NOMO-1 (cell line): Measurements from ENCODE around the gene FLYWCH2.

Experiments
- DNase-seq, 2 experiments: peaks; one replicate each; lab custom pipeline; 2025; ENCODE audit not compliant: unreplicated experiment in 2 of 2; lab: John Stamatoyannopoulos, UW

Gene FLYWCH2

DNA sequence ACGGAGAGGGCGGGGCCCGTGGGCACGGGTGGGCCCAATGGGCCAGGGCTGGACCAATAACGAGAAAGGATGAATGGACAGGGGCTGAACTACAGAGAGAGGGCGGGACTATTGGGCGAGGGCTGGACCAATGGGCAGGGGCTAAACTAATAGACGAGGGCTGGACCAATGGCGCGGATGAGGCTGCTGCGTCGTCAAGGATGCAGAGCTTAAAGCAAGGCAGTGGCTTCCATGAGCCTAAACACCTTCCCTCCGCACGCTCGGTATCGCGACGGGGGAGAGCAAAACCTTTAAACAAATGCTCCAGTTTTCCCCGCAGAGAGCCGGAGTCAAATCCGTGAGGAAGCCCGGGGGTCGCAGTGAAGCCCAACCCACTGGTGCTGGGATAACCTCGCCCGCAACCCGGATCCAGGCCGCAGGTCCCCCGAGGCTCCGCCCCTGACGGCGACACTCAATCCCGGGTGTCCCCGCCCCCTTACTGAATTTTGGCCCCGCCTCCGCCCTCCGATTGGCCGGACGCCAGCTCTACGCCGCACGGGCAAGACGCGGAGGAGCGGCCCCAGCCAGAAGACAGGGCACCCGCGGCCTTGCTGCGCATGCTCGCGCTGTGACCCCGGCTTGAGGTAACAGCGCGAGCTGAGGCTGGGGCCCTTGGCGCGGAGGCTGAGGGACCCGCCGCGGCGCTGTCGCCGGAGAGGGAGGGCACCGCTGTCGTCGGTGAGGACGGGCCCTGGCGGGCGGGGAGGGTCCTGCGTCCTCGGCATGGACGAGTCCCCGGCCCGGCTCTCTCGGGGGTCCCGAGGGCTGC lies at the start of gene FLYWCH2:
TSS of gene FLYWCH2 (plus strand) at position 566 of the 808 bp plus-strand sequence. CDS start 13,235 bp downstream, outside the sequence.
- peak; percentile 97 to 99 for DNase-seq

DNA sequence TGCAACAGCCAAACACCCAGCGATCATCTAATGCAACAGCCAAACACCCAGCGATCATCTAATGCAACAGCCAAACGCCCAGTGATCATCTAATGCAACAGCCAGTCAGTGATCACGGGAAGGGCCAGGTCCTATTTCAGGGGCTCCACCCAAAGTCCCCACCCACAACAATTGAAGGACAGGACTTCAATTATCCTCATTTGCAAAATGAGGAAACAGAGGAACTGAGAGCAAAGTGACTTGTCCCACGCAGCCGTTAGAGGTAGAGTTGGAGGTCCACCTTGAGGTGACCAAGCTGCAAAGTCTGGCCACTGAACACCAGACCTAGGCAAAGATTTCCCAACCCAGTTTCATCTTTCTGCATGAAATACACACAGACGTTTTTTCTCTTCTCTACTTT lies 49.2 kb upstream of the FLYWCH2 start:
- peak; percentile 36 to 57 for DNase-seq

DNA sequence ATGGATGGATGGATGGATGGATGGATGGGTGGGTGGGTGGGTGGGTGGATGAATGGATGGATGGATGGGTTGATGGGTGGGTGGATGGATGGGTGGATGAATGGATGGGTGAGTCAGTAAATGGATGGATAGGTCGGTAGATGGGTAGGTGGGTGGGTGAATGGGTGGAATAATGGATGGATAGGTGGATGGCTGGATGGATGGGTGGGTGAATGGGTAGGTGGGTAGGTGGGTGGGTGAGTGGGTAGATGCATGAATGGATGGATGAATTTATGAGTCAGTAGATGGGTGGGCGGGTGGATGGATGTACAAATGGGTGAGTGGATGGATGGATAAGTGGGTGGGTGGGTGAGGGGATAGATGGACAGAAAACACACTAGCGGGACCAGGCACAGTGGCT lies 48.0 kb upstream of the FLYWCH2 start:
- DNase-seq, result no peak

DNA sequence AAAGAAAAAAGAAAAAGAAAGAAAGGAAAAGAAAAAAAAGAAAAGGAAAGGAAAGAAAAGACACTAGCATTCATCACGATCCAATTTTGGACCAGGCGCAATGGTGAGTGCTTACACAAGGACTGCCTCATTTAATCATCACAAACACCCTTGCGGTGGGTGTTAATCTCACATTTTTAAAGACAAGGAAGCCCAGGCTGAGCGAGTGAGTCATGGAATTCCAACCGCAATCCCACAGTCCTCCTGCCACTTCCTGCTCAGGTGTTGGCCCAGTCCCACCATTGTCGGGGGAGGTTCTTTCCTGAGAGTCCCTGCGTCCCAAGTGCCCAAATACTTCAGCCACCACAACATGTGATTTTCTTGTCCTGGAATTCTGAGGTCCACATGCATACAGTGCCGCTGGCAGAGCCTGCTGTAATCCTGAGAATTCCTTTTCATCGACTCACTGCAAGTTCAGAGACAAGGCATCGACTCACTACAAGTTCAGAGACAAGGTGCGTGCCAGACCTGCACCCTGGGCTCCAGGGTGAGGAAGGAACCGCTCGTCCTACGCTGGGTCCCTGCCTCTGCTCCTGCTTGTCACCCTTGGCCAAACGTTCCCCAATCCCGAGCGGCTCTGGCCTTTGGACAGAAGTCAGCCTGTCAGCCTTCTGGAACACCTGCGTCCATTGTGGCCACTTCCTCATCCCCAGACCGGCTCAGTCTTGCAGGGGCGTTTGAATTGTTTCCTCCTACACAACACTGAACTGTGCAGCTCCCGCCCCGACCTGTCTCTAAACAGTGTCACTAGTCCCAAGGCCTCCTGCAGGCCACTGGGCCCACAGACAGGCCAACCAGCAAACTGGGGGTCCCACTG lies 47.1 kb upstream of the FLYWCH2 start:
- DNase-seq, result peak in 1 of 2 experiments; percentile 12

GRCh38 chr16:2836646-2837508 lies 46.1 kb upstream of the FLYWCH2 start:
- no peak for DNase-seq

- DNase-seq, result peak; percentile 46 to 52
Observed at GRCh38 chr16:2838928-2839327, 44.1 kb upstream of the FLYWCH2 start.

DNA sequence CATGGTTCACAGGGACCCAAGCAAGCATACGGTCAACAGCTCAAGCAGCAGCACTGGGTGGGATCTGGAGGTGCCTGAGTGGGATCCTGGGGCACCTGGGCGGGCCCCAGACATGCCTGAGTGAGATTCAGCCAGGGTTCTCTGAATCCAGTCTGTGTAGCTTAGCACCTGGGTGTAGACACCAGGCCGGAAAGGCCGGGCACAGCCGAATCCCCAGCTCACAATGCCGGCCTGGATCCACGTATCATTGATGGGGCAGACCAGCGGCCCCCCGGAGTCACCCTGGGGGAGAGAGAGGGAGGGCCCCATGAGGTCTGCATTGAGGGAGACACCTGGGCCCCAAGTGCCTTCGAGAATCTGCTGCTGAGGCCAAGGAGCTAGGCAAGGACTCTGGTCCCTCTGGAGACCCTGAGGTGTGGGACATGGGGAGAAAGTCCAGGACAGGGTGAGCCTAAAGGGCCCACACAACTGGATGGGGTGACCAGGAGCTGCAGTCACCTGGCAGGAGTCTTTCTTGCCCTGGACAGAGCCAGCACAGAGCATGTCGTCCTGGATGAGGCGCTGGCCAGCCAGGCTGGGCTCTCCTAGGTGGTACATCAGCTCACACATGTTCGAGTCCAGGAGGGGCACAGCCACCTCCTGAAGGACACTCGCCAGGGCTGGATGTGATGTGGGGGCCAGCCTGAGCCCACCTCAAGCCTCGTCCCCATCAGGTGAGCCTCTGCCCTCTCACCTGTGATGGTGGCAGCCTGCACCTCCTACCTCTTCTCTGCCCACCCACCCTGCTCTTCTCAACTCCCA lies 43.2 kb upstream of the FLYWCH2 start:
- DNase-seq, result no peak

DNA sequence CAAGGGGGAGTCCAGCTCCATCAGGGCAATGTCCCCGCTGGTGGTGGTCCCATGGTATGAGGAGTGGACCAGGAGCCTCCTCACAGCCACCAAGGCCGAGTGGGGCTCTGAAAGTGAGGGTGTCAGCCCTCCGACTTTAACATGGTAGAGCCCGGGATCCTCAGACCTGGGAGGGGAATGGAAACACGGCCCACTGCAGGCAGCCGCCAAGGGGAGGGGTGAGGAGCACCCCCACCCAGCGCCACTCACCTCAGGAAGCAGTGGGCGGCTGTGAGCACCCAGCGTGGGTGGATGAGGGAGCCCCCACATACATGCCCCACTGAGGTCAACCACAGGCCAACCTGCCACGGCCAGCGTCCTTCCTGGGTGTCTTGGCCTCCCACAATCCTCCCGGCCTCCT lies 42.1 kb upstream of the FLYWCH2 start:
- DNase-seq, result no peak

DNA sequence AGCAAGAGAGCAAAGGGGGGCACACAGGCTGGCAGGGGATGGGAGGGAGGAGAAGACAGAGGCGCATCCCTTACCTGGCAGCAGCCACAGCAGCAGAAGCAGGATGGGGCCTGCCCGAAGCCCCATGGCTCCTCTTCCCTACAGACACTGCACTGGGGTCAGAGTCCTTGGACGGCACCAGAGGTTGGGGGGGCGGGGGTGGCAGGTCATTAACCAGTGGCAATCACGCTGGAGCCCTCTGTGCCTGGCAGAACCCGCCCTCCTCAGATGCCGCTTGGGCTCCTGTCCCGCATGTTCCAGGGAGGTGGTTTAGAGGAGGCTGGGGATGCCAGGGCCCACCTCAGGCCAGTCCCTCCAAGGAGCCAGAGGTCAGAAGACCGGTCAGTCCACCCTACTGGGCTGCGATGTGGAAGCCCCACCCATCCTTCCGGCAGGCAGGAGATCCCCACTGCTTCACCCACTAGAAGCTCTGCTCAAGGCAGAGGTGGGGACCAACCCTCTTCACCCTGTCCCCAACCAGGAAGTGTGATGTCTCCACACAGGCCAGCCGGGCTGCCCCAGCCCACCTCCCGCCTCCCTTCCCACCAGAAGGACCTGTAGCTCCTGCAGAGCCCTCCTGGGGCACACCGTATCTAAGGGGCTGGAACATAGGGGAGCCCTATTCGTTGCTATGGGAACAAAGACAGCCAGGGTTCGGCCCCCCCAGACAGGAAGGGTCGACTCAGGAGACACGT lies 41.2 kb upstream of the FLYWCH2 start:
- no peak for DNase-seq

DNA sequence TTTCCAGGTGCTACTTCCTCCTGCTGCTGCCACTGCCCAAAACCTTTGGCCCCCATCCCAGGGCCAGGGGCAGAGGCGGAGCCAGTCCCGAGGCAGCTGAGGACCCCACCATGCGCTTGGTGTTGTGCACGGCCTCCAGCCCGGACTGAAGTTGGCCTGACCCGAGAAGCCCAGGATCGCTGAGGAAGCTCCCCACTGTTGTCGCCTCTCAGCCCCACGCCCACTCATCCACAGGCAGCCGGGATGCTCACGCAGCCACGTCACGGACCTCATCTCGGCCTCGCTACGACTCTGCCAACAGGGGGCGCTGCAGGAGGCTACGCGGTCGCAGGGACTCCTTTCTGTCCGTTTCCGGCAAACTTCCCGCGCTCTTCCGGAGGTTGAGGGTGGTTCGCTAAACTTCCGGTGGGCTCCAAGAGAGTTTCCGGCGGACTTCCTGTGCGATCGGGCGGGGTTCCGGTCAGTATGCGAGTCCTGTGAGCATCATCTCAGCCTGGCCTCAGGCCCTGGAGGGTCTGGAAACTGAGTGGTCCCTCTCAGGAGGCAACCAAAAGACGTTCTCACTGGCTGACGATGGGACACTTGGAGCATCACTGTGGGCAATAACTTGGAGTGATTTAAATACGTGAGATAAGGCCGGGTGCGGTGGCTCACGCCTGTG lies 40.5 kb upstream of the FLYWCH2 start:
- DNase-seq, result peak; percentile 52 to 65

- no peak for DNase-seq
Observed at GRCh38 chr16:2843526-2843925, 39.5 kb upstream of the FLYWCH2 start.

- no peak for DNase-seq
Observed at GRCh38 chr16:2845116-2845515, 37.9 kb upstream of the FLYWCH2 start.

GRCh38 chr16:2846511-2847310 lies 36.3 kb upstream of the FLYWCH2 start:
- DNase-seq, result no peak

- no peak for DNase-seq
Observed at GRCh38 chr16:2848933-2849725, 33.9 kb upstream of the FLYWCH2 start.

- DNase-seq, result no peak
Observed at GRCh38 chr16:2852003-2852730, 30.8 kb upstream of the FLYWCH2 start.

- DNase-seq, result no peak
Observed at GRCh38 chr16:2852731-2853507, 30.1 kb upstream of the FLYWCH2 start.
